Measurements from ENCODE around the gene ABHD6. TPM values are rescaled to one million over a fixed set of nuclear protein-coding genes. Genes with fewer than 3 reads are reported as not detected.

The ABHD6 gene
- polyA plus RNA-seq, 1 donor from 2014 or later, result 38.9 TPM

GRCh38 chr3:58214484-58215316 lies 22.9 kb upstream of the ABHD6 start:
- Histone ChIP-seq H3K9me3 (ENCODE audit: low read length) (no peaks in the 10 kb centered on the region), H3K9me2 (ENCODE audit: insufficient read depth, low read length) (no peaks in the 10 kb centered on the region), H3F3A (ENCODE audit: insufficient read depth, low read length, poor library complexity, severe bottlenecking) (no peaks in the 10 kb centered on the region), H3K9ac (ENCODE audit: low read length) (no peak overlapping the region), H4K20me1 (ENCODE audit: insufficient read depth) (no peaks in the 10 kb centered on the region), H3K36me3 (ENCODE audit: insufficient read depth, low read length) (no peaks in the 10 kb centered on the region), H3K27ac (ENCODE audit: low read length) (no peak overlapping the region), H3K79me2 (replicated peaks; ENCODE audit: insufficient read depth, low read length) (no peaks in the 10 kb centered on the region), H3K4me3 (ENCODE audit: low read length) (no peak overlapping the region), H2AFZ (ENCODE audit: low read depth, low read length) (no peak overlapping the region), H3K27me3 (ENCODE audit: insufficient read depth, low read depth, low read length) (no peaks in the 10 kb centered on the region), H3K4me2 (ENCODE audit: low read length) (no peak overlapping the region)
- no peak for TF ChIP-seq RAD21 (conservative IDR thresholded peaks at IDR 0.05)
- TF ChIP-seq MXI1 (conservative IDR thresholded peaks at IDR 0.05; ENCODE audit: poor library complexity, severe bottlenecking), result no peak
- no peak for TF ChIP-seq REST (IDR thresholded peaks at IDR 0.05; ENCODE audit: borderline replicate concordance)
- no peak for TF ChIP-seq EP300 (conservative IDR thresholded peaks at IDR 0.05; ENCODE audit: poor library complexity, severe bottlenecking)
- no peak for TF ChIP-seq EZH2 (IDR thresholded peaks at IDR 0.05; ENCODE audit: borderline replicate concordance, insufficient read depth, low read length, poor library complexity, severe bottlenecking)
- no peak for TF ChIP-seq POLR2AphosphoS5 (IDR thresholded peaks at IDR 0.05)
- no peak for TF ChIP-seq TAF1 (IDR thresholded peaks at IDR 0.05; ENCODE audit: low read depth)
- TF ChIP-seq CTCF (IDR thresholded peaks at IDR 0.05; ENCODE audit: poor library complexity, severe bottlenecking), result no peak
- no peak for TF ChIP-seq SMC3 (conservative IDR thresholded peaks at IDR 0.05; ENCODE audit: poor library complexity)

GRCh38 chr3:58215317-58216025 lies 22.1 kb upstream of the ABHD6 start:
- H3K27me3 ChIP-seq (ENCODE audit: insufficient read depth, low read depth, low read length), result no peaks in the 10 kb centered on the region
- H3K9me2 ChIP-seq (ENCODE audit: insufficient read depth, low read length), result no peaks in the 10 kb centered on the region
- no peaks in the 10 kb centered on the region for H3K9me3 ChIP-seq (ENCODE audit: low read length)
- H2AFZ ChIP-seq (ENCODE audit: low read depth, low read length), result no peak overlapping the region
- no peaks in the 10 kb centered on the region for H3K79me2 ChIP-seq (replicated peaks; ENCODE audit: insufficient read depth, low read length)
- no peak overlapping the region for H3K4me2 ChIP-seq (ENCODE audit: low read length)
- no peak overlapping the region for H3K4me3 ChIP-seq (ENCODE audit: low read length)
- H3K9ac ChIP-seq (ENCODE audit: low read length), result no peak overlapping the region
- TF ChIP-seq SMC3 (conservative IDR thresholded peaks at IDR 0.05; ENCODE audit: poor library complexity) (no peak), EP300 (conservative IDR thresholded peaks at IDR 0.05; ENCODE audit: poor library complexity, severe bottlenecking) (no peak), REST (IDR thresholded peaks at IDR 0.05; ENCODE audit: borderline replicate concordance) (no peak), TAF1 (IDR thresholded peaks at IDR 0.05; ENCODE audit: low read depth) (no peak), CTCF (IDR thresholded peaks at IDR 0.05; ENCODE audit: poor library complexity, severe bottlenecking) (no peak), RAD21 (conservative IDR thresholded peaks at IDR 0.05) (no peak), EZH2 (IDR thresholded peaks at IDR 0.05; ENCODE audit: borderline replicate concordance, insufficient read depth, low read length, poor library complexity, severe bottlenecking) (no peak), MXI1 (conservative IDR thresholded peaks at IDR 0.05; ENCODE audit: poor library complexity, severe bottlenecking) (no peak), POLR2AphosphoS5 (IDR thresholded peaks at IDR 0.05) (no peak)
- no peaks in the 10 kb centered on the region for H3K36me3 ChIP-seq (ENCODE audit: insufficient read depth, low read length)
- H4K20me1 ChIP-seq (ENCODE audit: insufficient read depth), result no peaks in the 10 kb centered on the region
- H3K27ac ChIP-seq (ENCODE audit: low read length), result no peak overlapping the region
- H3F3A ChIP-seq (ENCODE audit: insufficient read depth, low read length, poor library complexity, severe bottlenecking), result no peaks in the 10 kb centered on the region

Measured in neural cell (in vitro differentiated cells).